HCEC 1CT (cell line): Measurements from ENCODE around the gene FCN3.

Experiments used
- DNase-seq: peaks from one replicate; pipeline ENCODE4 v3.0.0-alpha.2; 2017

Gene FCN3

DNA sequence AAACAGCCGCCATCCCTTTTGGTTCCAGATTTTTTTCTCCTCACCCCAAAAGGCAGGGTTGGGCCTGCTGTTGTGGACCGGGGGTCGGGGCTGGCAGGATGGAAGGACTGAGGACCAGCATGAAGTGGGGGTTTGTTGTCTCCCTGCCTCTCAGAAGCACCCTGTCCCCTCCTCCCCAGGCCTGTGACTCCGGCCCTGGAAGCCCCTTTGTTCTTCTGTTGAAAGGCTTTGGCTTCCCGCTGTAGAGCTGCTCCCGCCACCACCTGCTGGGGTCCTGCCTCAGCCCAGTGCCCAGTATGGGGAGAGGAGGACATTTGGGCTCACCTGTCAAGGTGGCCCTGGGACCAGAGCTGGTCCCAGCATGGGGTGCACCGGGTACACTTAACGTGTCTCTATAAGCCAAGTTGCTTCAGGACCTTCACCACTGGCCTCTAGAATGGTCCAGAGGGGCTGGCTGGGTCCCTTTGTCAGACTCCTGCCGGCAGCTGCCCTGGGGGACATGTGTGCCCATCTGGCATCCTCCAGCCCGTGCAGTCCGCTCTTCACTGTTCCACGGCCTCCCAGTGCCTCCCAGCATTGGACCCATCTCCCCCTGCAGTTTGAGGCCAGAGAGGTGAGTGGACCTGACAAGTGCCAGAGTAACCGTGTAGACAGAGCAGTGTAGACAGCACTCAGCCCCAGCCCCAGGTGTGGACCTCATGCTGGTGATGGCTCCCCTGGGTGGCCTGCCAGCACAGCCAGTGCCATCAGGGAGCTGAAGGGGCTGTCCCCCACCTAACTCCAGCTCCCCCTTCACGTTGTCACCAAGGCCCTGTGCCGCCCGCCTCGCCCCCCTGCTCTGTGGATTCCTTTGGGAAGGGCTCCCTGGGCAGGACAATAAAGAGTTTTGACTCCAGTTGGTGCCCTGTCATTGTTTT is 38.9 kb downstream of the FCN3 start:
- no peak for DNase-seq

DNA sequence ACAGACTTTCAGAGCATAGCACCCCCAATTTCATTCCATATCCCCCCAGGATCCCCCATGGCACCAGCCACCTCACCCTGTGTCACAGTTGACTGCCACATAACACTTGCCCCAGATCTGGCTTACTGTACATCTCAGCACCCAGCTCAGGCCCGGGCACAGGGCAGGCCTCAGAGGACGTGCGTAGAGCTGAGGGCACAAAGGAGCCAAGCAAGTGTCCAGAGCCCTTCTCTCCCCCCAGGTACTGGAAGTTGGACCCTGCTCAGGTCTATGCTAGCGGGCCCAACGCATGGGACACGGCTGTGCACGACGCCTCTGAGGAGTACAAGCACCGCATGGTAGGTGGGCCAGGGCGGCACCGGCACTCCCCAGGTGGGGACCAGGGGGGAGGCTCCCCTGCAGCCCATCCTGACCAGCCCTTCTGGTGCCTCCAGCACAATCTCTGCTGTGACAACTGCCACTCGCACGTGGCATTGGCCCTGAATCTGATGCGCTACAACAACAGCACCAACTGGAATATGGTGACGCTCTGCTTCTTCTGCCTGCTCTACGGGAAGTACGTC is 40.8 kb downstream of the FCN3 start:
- DNase-seq = no peak

DNA sequence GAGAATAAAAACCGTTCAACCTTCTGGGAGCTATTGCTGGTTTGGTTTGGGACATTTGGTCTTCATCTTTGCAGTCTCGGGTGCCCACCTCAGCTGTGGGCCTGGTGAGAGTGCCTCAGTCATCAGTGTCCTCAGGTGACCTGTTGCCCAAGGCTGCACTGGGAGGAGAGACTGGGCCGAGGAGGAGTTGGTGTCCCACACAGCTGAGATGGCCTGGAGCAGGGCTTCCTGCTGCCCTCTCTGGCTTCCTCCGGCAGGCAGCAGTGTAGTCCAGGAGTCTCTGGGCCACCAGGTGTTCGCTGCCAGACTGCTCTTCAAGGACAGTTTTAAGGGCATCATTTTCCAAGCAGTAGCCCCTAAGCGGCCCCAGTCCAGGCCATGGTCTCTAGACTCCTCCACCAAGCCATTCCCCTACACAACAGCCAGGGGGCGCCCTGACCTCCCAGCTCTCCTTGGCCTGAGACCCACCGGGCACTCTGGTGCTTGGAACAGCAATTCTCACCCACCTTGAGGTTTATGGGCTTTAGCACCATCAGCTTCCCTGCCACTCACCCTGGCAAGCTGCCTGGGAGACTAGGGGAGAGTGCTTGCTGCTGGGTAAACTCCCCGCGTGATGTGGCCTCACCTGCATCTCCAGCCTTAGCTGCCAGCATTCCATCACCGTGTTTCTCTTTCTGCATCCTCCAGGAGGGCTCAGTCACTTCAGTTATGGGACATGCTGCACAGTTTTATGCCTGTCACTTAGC is 41.9 kb downstream of the FCN3 start:
- peak; percentile 16 for DNase-seq

DNA sequence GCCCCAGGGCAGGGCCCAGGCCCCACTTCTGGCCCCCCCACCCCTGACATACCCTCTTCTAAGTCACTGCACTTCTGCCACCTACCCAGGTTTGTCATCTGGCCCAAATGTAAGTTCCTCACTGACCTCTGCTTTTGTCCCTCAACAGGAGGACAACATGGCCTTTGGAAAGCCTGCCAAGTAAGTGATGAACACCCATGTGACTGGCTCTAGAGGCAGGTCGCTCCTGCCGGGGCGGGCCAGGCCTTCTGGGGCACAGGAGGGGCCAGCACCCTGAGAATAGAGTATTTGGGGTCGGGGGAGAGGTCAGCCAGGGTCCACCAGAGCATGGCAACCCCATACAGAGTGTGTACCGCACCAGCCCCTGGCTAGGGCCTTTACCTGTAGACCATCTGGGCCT is 42.7 kb downstream of the FCN3 start:
- no peak for DNase-seq

DNA sequence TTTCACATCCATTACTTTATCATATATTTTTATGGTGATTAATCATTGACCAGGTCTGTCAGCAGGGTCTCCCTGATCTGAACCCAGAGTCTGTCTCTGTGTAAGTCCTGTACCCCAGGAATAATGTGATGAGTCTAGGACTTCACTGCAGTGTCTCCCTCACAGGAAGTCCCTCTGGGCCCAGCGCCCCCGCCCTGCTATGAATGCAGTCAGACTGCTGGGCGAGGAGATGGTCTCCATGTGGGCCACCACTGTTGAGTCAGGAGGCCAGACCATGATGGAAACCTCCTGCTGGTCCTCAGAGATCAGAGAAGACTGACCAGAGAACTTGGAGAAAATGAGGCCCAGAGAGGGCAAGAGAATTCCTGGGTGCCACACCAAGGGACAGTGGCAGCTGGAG is 43.2 kb downstream of the FCN3 start:
- no peak for DNase-seq

DNA sequence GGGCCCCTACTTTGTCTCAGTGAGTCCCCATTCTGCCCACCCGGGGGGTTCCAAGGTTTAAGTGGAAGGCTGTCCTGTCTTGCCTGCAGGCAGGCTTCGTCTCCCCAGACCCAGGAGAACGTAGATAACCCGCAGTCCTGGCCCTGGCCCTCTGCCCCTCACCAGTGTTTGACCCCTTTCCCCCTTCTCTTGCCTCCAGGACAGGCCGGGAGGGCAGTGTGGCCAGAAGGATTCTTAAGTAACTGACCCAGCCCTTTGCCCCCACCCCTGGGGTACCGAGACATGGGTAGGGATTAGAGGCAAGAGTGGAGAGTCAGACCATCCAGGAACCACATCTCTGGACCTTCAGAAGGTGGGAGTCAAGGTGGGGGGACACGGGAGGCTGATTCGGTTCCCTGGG is 43.8 kb downstream of the FCN3 start:
- no peak for DNase-seq

DNA sequence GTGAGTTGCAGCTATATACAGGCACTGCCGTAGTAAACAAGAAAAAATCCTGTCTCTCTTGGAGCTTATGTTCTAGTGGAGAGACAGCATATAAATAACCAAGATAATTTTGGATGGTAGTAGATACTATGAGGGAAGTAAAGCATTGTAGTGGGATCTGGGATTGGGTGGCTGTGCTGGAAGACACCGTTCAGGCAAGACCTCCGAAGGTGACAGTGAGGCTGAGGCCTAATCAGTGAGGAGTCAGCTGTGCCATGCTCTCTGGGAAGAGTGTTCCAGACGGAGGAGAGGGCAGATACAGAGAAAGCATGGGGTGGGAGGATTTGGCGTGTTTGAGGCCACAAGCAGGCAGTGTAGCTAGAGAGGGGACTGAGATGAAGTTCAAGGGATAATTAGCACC is 46.7 kb downstream of the FCN3 start:
- DNase-seq = no peak

DNA sequence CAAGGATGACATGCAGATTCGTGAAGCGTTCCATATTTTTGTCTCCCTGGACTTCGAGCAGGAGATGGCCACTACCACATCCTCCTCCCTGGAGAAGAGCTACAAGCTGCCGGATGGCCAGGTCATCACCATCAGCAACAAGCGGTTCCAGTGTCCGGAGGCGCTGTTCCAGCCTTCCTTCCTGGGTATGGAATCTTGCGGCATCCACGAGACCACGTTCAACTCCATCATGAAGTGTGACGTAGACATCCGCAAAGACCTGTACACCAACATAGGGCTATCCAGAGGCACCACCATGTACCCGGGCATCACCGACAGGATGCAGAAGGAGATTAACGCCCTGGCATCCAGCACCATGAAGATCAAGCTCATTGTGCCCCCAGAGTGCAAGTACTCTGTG is 49.3 kb downstream of the FCN3 start:
- no peak for DNase-seq

DNA sequence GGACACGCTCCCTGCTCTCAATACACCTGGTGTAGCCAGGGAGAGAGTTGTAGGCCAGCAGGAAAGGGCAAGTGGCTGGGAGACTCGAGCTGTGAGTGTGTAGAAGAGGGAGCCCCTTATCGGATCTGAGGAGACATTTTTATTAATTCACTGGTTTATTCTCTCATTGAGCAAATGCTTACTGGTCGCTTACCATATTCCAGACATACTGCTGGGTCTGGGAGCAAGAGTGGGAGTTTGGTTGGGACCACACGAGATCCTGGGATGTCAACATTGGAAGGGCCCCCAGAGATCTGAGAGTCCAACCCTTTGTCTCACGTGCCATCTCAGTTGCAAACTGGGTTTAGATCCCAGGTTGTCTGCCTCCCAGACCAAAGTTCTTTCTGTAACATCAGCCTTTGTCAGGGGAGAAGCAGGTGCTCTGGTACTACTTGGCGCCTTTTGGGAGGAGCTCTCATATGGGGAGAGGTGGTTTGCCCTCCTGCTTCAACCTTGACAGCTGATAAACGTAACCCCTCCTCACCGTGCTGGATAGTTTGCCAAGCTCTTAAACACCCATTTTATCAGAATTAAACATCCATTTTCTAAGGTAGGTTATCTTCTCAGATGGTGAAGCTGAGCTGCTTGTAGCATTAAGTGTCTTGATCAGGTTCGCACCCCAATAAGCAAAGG is 51.9 kb downstream of the FCN3 start:
- no peak for DNase-seq

DNA sequence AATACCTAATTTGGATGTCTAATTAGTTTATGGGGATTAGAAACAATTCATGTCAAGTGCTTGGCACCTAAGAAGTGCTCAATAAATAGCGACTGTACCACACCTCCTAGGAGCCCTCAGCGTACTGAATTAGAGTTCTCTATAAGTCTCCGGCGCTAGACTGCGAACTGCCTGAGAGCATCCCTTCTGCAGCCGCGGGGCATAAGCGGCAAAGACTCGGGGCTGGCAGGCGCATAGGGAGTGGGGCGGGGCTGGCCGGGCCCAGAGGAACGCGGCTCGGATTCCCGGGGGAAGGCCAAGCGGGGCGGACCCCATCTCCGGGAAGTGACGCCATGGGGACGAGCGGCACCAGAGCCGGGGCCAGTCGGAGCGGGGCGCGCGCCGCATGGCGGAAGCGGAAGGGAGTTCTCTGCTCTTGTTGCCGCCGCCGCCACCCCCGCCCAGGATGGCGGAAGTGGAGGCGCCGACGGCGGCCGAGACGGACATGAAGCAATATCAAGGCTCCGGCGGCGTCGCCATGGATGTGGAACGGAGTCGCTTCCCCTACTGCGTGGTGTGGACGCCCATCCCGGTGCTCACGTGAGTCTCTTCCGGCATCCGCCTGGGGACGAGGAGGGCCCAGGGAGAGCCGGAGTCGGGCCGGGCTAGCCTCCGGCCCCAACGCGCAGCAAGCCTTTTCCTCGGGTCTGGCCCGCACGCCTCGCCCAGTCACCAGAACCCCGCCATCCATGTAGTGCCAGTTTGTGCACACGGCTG is 52.6 kb downstream of the FCN3 start, which contains the start of gene TMEM222:
Gene TMEM222, plus strand, starts transcription at position 351 of the 756 bp plus-strand sequence. Its CDS starts 35 bp downstream, at position 386.
- peak; percentile 98 for DNase-seq
